Measurements from ENCODE around the gene TEX51.

The TEX51 gene

GRCh38 chr2:126898636-126899035 is at the start of gene TEX51:
Gene TEX51 (plus strand): TSS chr2:126898890. CDS start chr2:126898919, 29 bp downstream.
- no peaks in the 10 kb centered on the region for H3K4me1 Mint-ChIP-seq (ENCODE audit: low read depth)
- H3K27me3 Mint-ChIP-seq = peaks cover 2% of the 10 kb centered on the region
- no peaks in the 10 kb centered on the region for H3K36me3 Mint-ChIP-seq
- no peak within 1 kb of the TSS for H3K4me3 Mint-ChIP-seq
- peaks cover 7% of the 10 kb centered on the region for H3K9me3 Mint-ChIP-seq (ENCODE audit: low read depth)
- H3K27ac Mint-ChIP-seq = no peak within 1 kb of the TSS

GRCh38 chr2:126849054-126849453 is 49.6 kb upstream of the TEX51 start:
- Mint-ChIP-seq H3K4me3 (no peak overlapping the region), H3K9me3 (ENCODE audit: low read depth) (no peaks in the 10 kb centered on the region), H3K4me1 (ENCODE audit: low read depth) (no peaks in the 10 kb centered on the region), H3K36me3 (no peaks in the 10 kb centered on the region), H3K27me3 (no peaks in the 10 kb centered on the region), H3K27ac (no peak overlapping the region)

GRCh38 chr2:126849486-126849885 is 49.2 kb upstream of the TEX51 start:
- Mint-ChIP-seq H3K4me3 (no peak overlapping the region), H3K27me3 (no peaks in the 10 kb centered on the region), H3K4me1 (ENCODE audit: low read depth) (no peaks in the 10 kb centered on the region), H3K36me3 (no peaks in the 10 kb centered on the region), H3K9me3 (ENCODE audit: low read depth) (no peaks in the 10 kb centered on the region), H3K27ac (no peak overlapping the region)

GRCh38 chr2:126849991-126850535 is 48.6 kb upstream of the TEX51 start:
- no peaks in the 10 kb centered on the region for H3K27me3 Mint-ChIP-seq
- no peaks in the 10 kb centered on the region for H3K4me1 Mint-ChIP-seq (ENCODE audit: low read depth)
- no peaks in the 10 kb centered on the region for H3K36me3 Mint-ChIP-seq
- H3K4me3 Mint-ChIP-seq = no peak overlapping the region
- no peaks in the 10 kb centered on the region for H3K9me3 Mint-ChIP-seq (ENCODE audit: low read depth)
- H3K27ac Mint-ChIP-seq = no peak overlapping the region

- no peaks in the 10 kb centered on the region for H3K9me3 Mint-ChIP-seq (ENCODE audit: low read depth)
- H3K4me1 Mint-ChIP-seq (ENCODE audit: low read depth) = no peaks in the 10 kb centered on the region
- no peaks in the 10 kb centered on the region for H3K27me3 Mint-ChIP-seq
- no peaks in the 10 kb centered on the region for H3K36me3 Mint-ChIP-seq
- H3K4me3 Mint-ChIP-seq = no peak overlapping the region
- H3K27ac Mint-ChIP-seq = no peak overlapping the region
Measured at GRCh38 chr2:126850940-126851339, 47.8 kb upstream of the TEX51 start.

- Mint-ChIP-seq H3K27me3 (no peaks in the 10 kb centered on the region), H3K9me3 (ENCODE audit: low read depth) (no peaks in the 10 kb centered on the region), H3K36me3 (no peaks in the 10 kb centered on the region), H3K4me1 (ENCODE audit: low read depth) (no peaks in the 10 kb centered on the region), H3K4me3 (no peak overlapping the region), H3K27ac (no peak overlapping the region)
Measured at GRCh38 chr2:126851756-126852155, 46.9 kb upstream of the TEX51 start.

GRCh38 chr2:126852361-126852760 is 46.3 kb upstream of the TEX51 start:
- Mint-ChIP-seq H3K9me3 (ENCODE audit: low read depth) (no peaks in the 10 kb centered on the region), H3K4me3 (no peak overlapping the region)

GRCh38 chr2:126855606-126856005 is 43.1 kb upstream of the TEX51 start:
- H3K4me3 Mint-ChIP-seq = no peak overlapping the region
- H3K4me1 Mint-ChIP-seq (ENCODE audit: low read depth) = no peaks in the 10 kb centered on the region
- no peaks in the 10 kb centered on the region for H3K36me3 Mint-ChIP-seq
- no peaks in the 10 kb centered on the region for H3K27me3 Mint-ChIP-seq
- no peaks in the 10 kb centered on the region for H3K9me3 Mint-ChIP-seq (ENCODE audit: low read depth)
- H3K27ac Mint-ChIP-seq = no peak overlapping the region

More at GRCh38 chr2:126852361-126852760, 46.3 kb upstream of the TEX51 start:
- Mint-ChIP-seq H3K4me1 (ENCODE audit: low read depth) (no peaks in the 10 kb centered on the region), H3K36me3 (no peaks in the 10 kb centered on the region), H3K27ac (no peak overlapping the region), H3K27me3 (no peaks in the 10 kb centered on the region)

- H3K4me1 Mint-ChIP-seq (ENCODE audit: low read depth) = no peaks in the 10 kb centered on the region
Measured at GRCh38 chr2:126856403-126856802, 42.3 kb upstream of the TEX51 start.

GRCh38 chr2:126857502-126857901 is 41.2 kb upstream of the TEX51 start:
- Mint-ChIP-seq H3K4me1 (ENCODE audit: low read depth) (no peaks in the 10 kb centered on the region), H3K4me3 (no peak overlapping the region), H3K27me3 (no peaks in the 10 kb centered on the region)

More at GRCh38 chr2:126856403-126856802, 42.3 kb upstream of the TEX51 start:
- H3K27ac Mint-ChIP-seq = no peak overlapping the region
- no peaks in the 10 kb centered on the region for H3K9me3 Mint-ChIP-seq (ENCODE audit: low read depth)
- H3K4me3 Mint-ChIP-seq = no peak overlapping the region
- H3K36me3 Mint-ChIP-seq = no peaks in the 10 kb centered on the region
- no peaks in the 10 kb centered on the region for H3K27me3 Mint-ChIP-seq

GRCh38 chr2:126858013-126858412 is 40.7 kb upstream of the TEX51 start:
- Mint-ChIP-seq H3K36me3 (no peaks in the 10 kb centered on the region), H3K4me3 (no peak overlapping the region), H3K9me3 (ENCODE audit: low read depth) (no peaks in the 10 kb centered on the region), H3K4me1 (ENCODE audit: low read depth) (no peaks in the 10 kb centered on the region), H3K27ac (no peak overlapping the region), H3K27me3 (peaks cover 2% of the 10 kb centered on the region)

More at GRCh38 chr2:126857502-126857901, 41.2 kb upstream of the TEX51 start:
- Mint-ChIP-seq H3K27ac (no peak overlapping the region), H3K36me3 (no peaks in the 10 kb centered on the region), H3K9me3 (ENCODE audit: low read depth) (no peaks in the 10 kb centered on the region)

- H3K4me1 Mint-ChIP-seq (ENCODE audit: low read depth) = no peaks in the 10 kb centered on the region
- H3K4me3 Mint-ChIP-seq = no peak overlapping the region
- H3K27me3 Mint-ChIP-seq = peaks cover 2% of the 10 kb centered on the region
- H3K27ac Mint-ChIP-seq = no peak overlapping the region
- no peaks in the 10 kb centered on the region for H3K36me3 Mint-ChIP-seq
- no peaks in the 10 kb centered on the region for H3K9me3 Mint-ChIP-seq (ENCODE audit: low read depth)
Measured at GRCh38 chr2:126858436-126858835, 40.3 kb upstream of the TEX51 start.

GRCh38 chr2:126858991-126859390 is 39.7 kb upstream of the TEX51 start:
- Mint-ChIP-seq H3K4me1 (ENCODE audit: low read depth) (no peaks in the 10 kb centered on the region), H3K9me3 (ENCODE audit: low read depth) (no peaks in the 10 kb centered on the region), H3K4me3 (no peak overlapping the region), H3K27ac (no peak overlapping the region), H3K36me3 (no peaks in the 10 kb centered on the region), H3K27me3 (peaks cover 2% of the 10 kb centered on the region)

GRCh38 chr2:126859631-126860030 is 39.1 kb upstream of the TEX51 start:
- H3K9me3 Mint-ChIP-seq (ENCODE audit: low read depth) = no peaks in the 10 kb centered on the region
- H3K27me3 Mint-ChIP-seq = peaks cover 2% of the 10 kb centered on the region
- no peaks in the 10 kb centered on the region for H3K4me1 Mint-ChIP-seq (ENCODE audit: low read depth)

GRCh38 chr2:126860385-126860784 is 38.3 kb upstream of the TEX51 start:
- Mint-ChIP-seq H3K4me1 (ENCODE audit: low read depth) (no peaks in the 10 kb centered on the region), H3K27ac (no peak overlapping the region), H3K27me3 (peaks cover 2% of the 10 kb centered on the region), H3K36me3 (no peaks in the 10 kb centered on the region), H3K9me3 (ENCODE audit: low read depth) (no peaks in the 10 kb centered on the region), H3K4me3 (no peak overlapping the region)

More at GRCh38 chr2:126859631-126860030, 39.1 kb upstream of the TEX51 start:
- no peaks in the 10 kb centered on the region for H3K36me3 Mint-ChIP-seq
- H3K27ac Mint-ChIP-seq = no peak overlapping the region
- no peak overlapping the region for H3K4me3 Mint-ChIP-seq

GRCh38 chr2:126862730-126863129 is 36.0 kb upstream of the TEX51 start:
- no peaks in the 10 kb centered on the region for H3K4me1 Mint-ChIP-seq (ENCODE audit: low read depth)
- H3K27ac Mint-ChIP-seq = no peak overlapping the region
- no peaks in the 10 kb centered on the region for H3K9me3 Mint-ChIP-seq (ENCODE audit: low read depth)
- peaks cover 5% of the 10 kb centered on the region for H3K27me3 Mint-ChIP-seq
- H3K36me3 Mint-ChIP-seq = no peaks in the 10 kb centered on the region
- no peak overlapping the region for H3K4me3 Mint-ChIP-seq
